ENCODE measurements around the gene CLSTN2.

Gene CLSTN2

GRCh38 chr3:139944256-139944910 is 9.4 kb downstream of the CLSTN2 start:
- DNase-seq: peak in 1 of 2 experiments; percentile 4

DNA sequence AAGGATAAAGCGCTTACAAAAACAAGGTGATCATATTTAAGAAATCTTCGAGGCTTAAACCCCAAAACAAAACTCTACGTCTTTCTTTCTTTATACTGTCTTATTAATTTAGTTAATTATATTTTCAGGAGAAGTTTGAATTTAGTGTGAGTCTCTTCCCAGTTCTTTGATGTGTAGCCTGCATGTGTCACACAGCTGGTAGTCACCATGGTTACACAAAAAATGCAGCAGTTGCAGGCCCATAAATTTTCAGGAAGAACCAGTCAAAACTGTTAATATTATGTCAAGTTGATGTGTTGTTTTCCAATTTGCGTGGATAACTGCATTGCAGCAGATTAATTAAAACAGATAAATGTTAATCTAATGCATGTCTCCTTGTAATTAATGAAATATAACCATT is 10.4 kb downstream of the CLSTN2 start:
- no peak for DNase-seq

GRCh38 chr3:139945942-139946341 is 11.0 kb downstream of the CLSTN2 start:
- DNase-seq: no peak

DNA sequence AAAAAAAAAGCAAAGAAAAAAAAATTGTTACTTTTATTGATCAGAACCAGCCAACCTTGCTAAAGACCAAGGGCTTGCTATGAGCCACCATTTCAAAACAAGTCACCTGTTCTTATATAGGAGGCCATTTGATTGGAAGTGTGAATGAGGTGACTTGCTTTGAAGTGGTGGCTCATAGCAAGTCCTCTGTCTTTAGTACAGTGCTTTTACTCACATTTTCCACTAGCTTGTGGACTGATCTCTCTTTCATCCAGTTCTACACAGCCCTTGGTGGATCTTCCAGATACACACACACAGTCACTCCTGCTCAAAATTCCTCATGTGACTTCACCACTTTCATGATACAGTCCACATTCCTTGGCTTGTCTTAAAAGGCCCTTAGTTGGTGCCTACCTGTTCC is 13.5 kb downstream of the CLSTN2 start:
- no peak for DNase-seq

GRCh38 chr3:139948898-139949297 is 13.9 kb downstream of the CLSTN2 start:
- DNase-seq: no peak

GRCh38 chr3:139953131-139953910 is 18.3 kb downstream of the CLSTN2 start:
- DNase-seq: no peak

GRCh38 chr3:139954146-139954860 is 19.3 kb downstream of the CLSTN2 start:
- no peak for DNase-seq

GRCh38 chr3:139957844-139958243 is 22.9 kb downstream of the CLSTN2 start:
- DNase-seq: no peak

- DNase-seq: no peak
Observed at GRCh38 chr3:139969386-139969785, 34.4 kb downstream of the CLSTN2 start.

GRCh38 chr3:139970526-139970925 is 35.5 kb downstream of the CLSTN2 start:
- DNase-seq: no peak

DNA sequence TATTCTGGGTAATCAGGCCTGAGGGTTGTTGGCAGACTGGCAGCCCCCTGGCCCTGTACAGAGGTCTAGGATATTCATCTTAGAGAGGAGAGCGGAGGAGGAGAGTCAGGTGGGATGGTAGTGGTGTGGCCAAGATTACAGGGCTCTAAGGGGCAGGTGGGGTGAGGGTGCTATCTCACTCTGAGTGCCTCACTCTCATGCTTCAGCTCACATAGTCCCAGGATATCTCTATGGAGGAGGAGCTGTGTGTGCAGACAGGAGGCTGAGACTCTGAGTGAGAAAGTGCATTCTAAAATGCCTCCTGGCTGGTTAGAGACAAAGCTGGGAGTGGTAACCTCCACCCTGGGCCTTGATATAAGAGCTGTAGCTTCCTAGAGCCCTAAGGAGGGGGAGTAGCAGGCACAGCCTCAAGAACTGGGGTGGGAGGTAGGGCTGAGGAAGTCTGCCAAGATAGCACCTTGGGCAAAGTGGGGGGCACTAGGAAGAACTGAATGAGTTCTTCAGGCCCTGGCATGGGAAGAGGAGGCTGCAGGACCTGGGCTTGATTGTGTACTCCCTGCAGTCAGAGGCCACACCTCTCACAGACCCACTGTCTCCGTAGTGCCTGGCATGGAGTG is 39.9 kb downstream of the CLSTN2 start:
- no peak for DNase-seq

DNA sequence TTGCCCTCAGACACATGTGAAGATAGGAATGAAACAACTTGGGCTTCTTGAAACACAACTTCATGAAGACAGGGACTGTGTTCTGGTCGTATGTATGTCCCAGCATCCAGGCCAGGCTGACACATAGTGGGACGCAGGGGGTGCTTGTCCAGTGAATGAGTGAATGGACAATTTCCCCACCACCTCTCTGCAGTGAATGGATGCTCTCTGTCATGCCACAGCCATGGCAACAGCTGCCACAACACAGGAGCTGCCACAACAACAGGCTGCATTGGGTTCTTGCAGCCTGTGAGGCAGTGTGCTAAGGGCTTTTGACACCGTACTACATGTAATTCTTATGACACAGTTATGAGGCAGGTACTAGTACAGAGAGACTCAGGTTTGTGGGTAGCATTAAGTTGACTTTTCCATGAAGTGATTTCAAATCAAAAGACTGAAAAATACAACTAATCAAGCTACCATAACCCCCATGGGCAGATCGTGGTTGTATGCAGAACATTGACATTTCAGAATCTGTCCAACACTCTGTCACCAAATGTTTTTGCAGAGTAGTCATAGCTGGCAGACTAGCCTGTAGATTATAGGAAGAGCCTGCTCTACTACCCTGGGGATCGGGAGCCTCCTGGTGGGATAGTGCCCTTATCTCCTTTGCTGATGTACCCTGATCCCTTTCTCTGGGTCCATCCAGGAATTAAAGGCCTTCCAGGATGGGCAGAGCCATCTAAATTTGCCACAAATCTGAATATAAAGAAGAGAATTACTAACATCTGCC is 40.8 kb downstream of the CLSTN2 start:
- no peak for DNase-seq

- no peak for DNase-seq
Observed at GRCh38 chr3:139978966-139979365, 44.0 kb downstream of the CLSTN2 start.

DNA sequence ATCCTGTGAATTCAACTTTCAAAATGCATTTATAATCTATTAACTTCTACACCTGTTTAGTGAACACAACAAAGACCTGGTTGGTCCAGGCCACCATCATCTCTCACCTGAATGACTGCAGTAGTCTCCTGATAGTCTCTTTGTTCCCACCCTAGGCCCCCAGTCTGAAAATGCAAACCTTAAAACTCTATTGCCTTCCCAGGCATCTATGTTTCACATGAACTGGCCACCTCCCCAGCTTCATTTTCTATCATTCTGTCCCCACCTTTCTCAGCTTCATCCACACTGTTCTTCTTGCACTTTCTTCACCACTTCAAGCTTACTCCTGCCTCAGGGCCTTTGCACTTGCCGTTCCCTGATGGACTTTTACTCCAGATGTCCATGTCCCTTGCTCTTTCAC is 45.0 kb downstream of the CLSTN2 start:
- DNase-seq: no peak

DNA sequence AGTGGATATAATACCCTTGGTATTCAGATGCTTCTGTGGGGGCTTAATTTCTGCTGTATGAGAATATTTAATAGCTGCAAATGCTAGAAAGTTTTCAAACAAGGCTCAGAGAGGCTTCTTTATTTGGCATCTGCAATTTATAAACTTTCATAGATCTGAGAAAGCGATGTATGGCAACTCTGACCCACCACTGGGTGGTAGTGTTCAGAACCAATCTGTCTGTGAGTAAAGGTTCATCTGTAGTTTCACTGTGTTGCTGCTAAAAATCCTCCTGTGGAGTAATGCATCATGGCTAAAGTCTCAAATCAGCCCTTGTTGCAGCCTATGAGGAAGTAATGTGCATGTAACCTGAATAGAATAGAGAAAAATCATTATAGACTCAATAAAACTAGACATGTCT is 47.4 kb downstream of the CLSTN2 start:
- DNase-seq: no peak

DNA sequence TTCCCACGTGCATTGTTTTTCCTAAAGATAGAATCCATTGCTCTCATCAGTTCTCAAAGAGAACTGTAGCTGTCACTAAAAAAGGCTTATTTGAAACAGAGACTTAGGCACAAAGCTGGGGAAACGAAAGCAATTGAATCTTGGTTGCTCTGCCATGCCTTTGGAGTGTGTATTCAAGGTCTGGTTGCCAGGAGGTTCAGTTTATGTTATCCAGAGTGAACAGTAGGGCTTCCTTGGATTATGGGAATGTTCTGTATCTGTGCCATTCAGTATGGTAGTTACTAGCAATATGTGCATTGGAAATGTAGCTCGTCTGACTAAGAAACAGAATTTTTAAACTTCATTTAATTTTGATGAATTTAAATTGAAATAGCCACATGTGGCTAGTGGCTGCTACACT is 50.6 kb downstream of the CLSTN2 start:
- DNase-seq: no peak

GRCh38 chr3:139987908-139988307 is 52.9 kb downstream of the CLSTN2 start:
- no peak for DNase-seq

DNA sequence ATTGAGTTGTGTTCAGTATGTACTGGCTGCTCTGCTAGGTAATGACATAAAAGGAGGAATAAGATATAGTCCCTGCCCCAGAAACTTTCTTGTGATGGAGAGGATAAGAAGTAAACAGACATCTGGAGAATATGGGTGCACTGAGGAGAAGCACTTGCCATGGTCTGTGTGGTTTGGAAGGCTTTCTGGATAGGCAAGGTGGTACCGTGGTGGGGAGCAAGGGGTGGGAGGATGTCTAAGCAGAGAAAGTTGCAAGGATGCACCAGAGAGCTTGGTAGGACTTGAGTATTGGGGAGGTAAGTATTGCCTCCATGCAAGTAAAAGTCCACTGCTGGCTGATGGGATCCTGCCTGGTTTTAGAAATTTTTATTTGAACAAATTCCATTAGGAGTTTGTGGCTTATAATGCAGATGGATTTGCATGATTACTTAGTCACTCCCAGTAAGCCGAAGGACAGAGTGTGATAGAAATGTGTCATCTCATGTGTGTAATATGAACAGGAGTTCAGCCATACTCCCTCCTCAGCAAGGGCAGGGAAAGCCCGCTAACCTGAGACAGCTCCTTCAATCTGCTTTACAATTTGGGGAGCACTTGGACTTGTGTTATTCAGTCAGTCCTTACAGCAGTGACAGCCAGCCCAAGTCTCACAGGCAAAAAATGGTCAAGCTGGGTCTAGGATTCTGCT is 53.6 kb downstream of the CLSTN2 start:
- DNase-seq: no peak

GRCh38 chr3:139994891-139995290 is 59.9 kb downstream of the CLSTN2 start:
- DNase-seq: no peak

- no peak for DNase-seq
Observed at GRCh38 chr3:140004271-140004670, 69.3 kb downstream of the CLSTN2 start.

- no peak for DNase-seq
Observed at GRCh38 chr3:140006331-140006730, 71.3 kb downstream of the CLSTN2 start.

DNA sequence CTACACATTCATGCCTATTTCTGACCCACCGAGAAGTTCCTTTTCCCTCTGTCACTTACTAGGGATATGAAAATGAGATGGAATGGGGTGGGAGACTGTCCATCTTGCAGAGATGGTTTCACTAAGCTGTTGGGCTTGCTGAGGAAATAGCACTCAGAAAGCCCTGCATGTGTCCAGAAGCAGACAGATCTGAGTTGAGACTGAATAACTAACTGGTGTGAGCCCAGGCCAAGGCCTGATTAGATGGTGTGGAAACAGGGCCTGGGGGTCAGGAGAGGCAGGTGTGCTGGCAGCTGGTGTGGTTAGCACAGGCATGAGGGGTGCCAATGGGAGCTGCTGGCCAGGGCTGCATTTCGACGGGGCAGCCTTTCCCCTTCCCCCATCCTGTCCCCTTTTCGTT is 72.1 kb downstream of the CLSTN2 start:
- peak in 1 of 2 experiments; percentile 18 for DNase-seq

Measured in SHP77 (cell line).